Lung (tissue), 12 donors: Measurements from ENCODE around the gene RASL10B. TPM values are rescaled to one million over a fixed set of nuclear protein-coding genes. Genes with fewer than 3 reads are reported as not detected.

ENCODE experiments used
- ATAC-seq: fragments of 200-7000 bp; cut with Tn5 transposase; one replicate; pipeline ENCODE4 v1.9.1; 2020; ENCODE audit warnings: moderate number of reproducible peaks; ENCODE audit not compliant: insufficient read depth, low FRiP score
- DNase-seq, 3 donors: peaks; one replicate each; pipeline ENCODE4 v3.0.0-alpha.2; 2013 to 2017
- H3K27ac ChIP-seq, 2 donors: one replicate each; pipeline ENCODE4 v1.5.1; 2013; ENCODE audit warnings: mild to moderate bottlenecking in 2 of 2, moderate library complexity in 2 of 2, control low read depth in 1 of 2, inconsistent platforms in 1 of 2, low read depth in 1 of 2, low read length in 1 of 2
- H3K27me3 ChIP-seq, 3 donors: one replicate each; pipeline ENCODE4 v1.5.1; 2013; ENCODE audit warnings: low read length in 2 of 3; ENCODE audit not compliant: control insufficient read depth in 3 of 3, insufficient read depth in 3 of 3
- H3K36me3 ChIP-seq, 4 donors: one replicate each; pipeline ENCODE4 v1.5.1; 2013; ENCODE audit warnings: low read length in 4 of 4, mild to moderate bottlenecking in 1 of 4, moderate library complexity in 1 of 4; ENCODE audit not compliant: control insufficient read depth in 4 of 4, insufficient read depth in 4 of 4
- H3K4me1 ChIP-seq, 5 donors: one replicate each; pipeline ENCODE4 v1.5.1; 2013; ENCODE audit warnings: low read length in 5 of 5, mild to moderate bottlenecking in 2 of 5, moderate library complexity in 1 of 5; ENCODE audit not compliant: control insufficient read depth in 5 of 5, insufficient read depth in 5 of 5
- H3K4me3 ChIP-seq: one replicate; pipeline ENCODE4 v1.5.1; 2013; ENCODE audit warnings: mild to moderate bottlenecking, control low read depth, moderate library complexity
- H3K9ac ChIP-seq, 2 donors: one replicate each; pipeline ENCODE4 v1.5.1; 2013; ENCODE audit warnings: low read length in 2 of 2, control low read depth in 1 of 2; ENCODE audit not compliant: insufficient read depth in 1 of 2
- H3K9me3 ChIP-seq, 4 donors: one replicate each; pipeline ENCODE4 v1.5.1; 2013; ENCODE audit warnings: low read length in 3 of 4, mild to moderate bottlenecking in 1 of 4, moderate library complexity in 1 of 4; ENCODE audit not compliant: control insufficient read depth in 4 of 4, insufficient read depth in 3 of 4
- CTCF ChIP-seq: IDR thresholded peaks from 2 replicates; pipeline ENCODE4 v1.5.1; 2012; ENCODE audit warnings: mild to moderate bottlenecking; ENCODE audit errors: control extremely low read depth, extremely low read depth
- WGBS, 2 donors: extraction: QIAGEN DNeasy Blood & Tissue Kit; methylation state at CpG; one replicate each; pipeline ENCODE4 v1.1.7; 2013; 5-methylcytosine and 5-hydroxymethylcytosine counted together
- polyA plus RNA-seq, 2 donors: library from polyadenylated mRNA; stranded (reverse); fragments of 200-250 nt; gene quantifications; one replicate each; pipeline ENCODE4 v1.2.1, GENCODE V29; 2013
- total RNA-seq, 2 donors: library from RNA; depleted of rRNA in 1 of 2; stranded (reverse); fragments of >200 nt in 1 of 2; gene quantifications; one replicate each; pipeline ENCODE4 v1.2.1, GENCODE V29; 2014 to 2021
- donor health status: control.
- donor health status: control.
- donor health status: Bipolar disorder and iron deficiency.
- donor health status: healthy.
- donor health status: DM: yes; HTN: yes; CAD: no.

RASL10B gene
- total and polyA plus RNA-seq, 4 donors, result 0.57 to 1.00 (median 0.80) TPM; not detected in 1

- H3K9ac ChIP-seq, result no peak overlapping the region
- 78 to 83% methylated on average over 9 of the region's 9 CpGs for WGBS, 2 donors
- ATAC-seq, result no peak
- H3K4me3 ChIP-seq, result no peak overlapping the region
- no peak for TF ChIP-seq CTCF
- no peak for DNase-seq
- H3K27me3 ChIP-seq, result peaks cover 0 to 50% (median 42%) of the 10 kb centered on the region in 3 donors
- H3K4me1 ChIP-seq, result peaks cover 0 to 11% (median 7%) of the 10 kb centered on the region in 5 donors
- no peaks in the 10 kb centered on the region for H3K9me3 ChIP-seq
- H3K27ac ChIP-seq, result no peak overlapping the region
- no peaks in the 10 kb centered on the region for H3K36me3 ChIP-seq
Observed at GRCh38 chr17:35791681-35792350, 60.4 kb downstream of the RASL10B start.

Other genes with a start within 250 kb of the RASL10B start
- gene SLFN12L, start 194.0 kb upstream of the RASL10B start, total RNA-seq, result 10 to 100 TPM in 1 of 2 donors, 1 to 10 TPM in 1; 2.1 to 13.2 TPM
- under 1 TPM; 0.59 to 0.88 TPM for gene SLFN12L, start 194.0 kb upstream of the RASL10B start, polyA plus RNA-seq
- 1 to 10 TPM in 1 of 2 donors, not detected in 1; 2.3 TPM for gene SLFN14, start 170.8 kb upstream of the RASL10B start, total RNA-seq
- gene SLFN14, start 170.8 kb upstream of the RASL10B start, polyA plus RNA-seq, result under 1 TPM in 1 of 2 donors, not detected in 1; 0.34 TPM
- gene PEX12, start 153.1 kb upstream of the RASL10B start, total RNA-seq, result 1 to 10 TPM; 5.1 to 5.3 TPM
- gene PEX12, start 153.1 kb upstream of the RASL10B start, polyA plus RNA-seq, result 1 to 10 TPM; 2.6 to 3.7 TPM
- gene AP2B1, start 144.3 kb upstream of the RASL10B start, total RNA-seq, result 100 to 1,000 TPM; 110 to 156 TPM
- gene AP2B1, start 144.3 kb upstream of the RASL10B start, polyA plus RNA-seq, result 10 to 100 TPM; 52.9 to 55.3 TPM
- 10 to 100 TPM in 1 of 2 donors, 1 to 10 TPM in 1; 4.6 to 11.5 TPM for gene GAS2L2, start 21.6 kb downstream of the RASL10B start, total RNA-seq
- gene GAS2L2, start 21.6 kb downstream of the RASL10B start, polyA plus RNA-seq, result 1 to 10 TPM; 1.6 to 3.3 TPM
- gene C17orf50, start 29.2 kb downstream of the RASL10B start, total RNA-seq, result under 1 TPM in 1 of 2 donors, not detected in 1; 0.40 TPM
- gene C17orf50, start 29.2 kb downstream of the RASL10B start, polyA plus RNA-seq, result under 1 TPM; 0.18 to 0.26 TPM
- 10 to 100 TPM; 30.5 to 54.5 TPM for gene MMP28, start 64.0 kb downstream of the RASL10B start, total RNA-seq
- 10 to 100 TPM; 34.2 to 72.6 TPM for gene MMP28, start 64.0 kb downstream of the RASL10B start, polyA plus RNA-seq
- 100 to 1,000 TPM; 134 to 138 TPM for gene TAF15, start 77.8 kb downstream of the RASL10B start, total RNA-seq
- 10 to 100 TPM; 88.5 to 94.1 TPM for gene TAF15, start 77.8 kb downstream of the RASL10B start, polyA plus RNA-seq
- under 1 TPM in 1 of 2 donors, not detected in 1; 0.17 TPM for gene HEATR9, start 137.3 kb downstream of the RASL10B start, total RNA-seq
- under 1 TPM in 1 of 2 donors, not detected in 1; 0.05 TPM for gene HEATR9, start 137.3 kb downstream of the RASL10B start, polyA plus RNA-seq
- 1 to 10 TPM; 3.2 to 6.8 TPM for gene CCL5, start 148.7 kb downstream of the RASL10B start, total RNA-seq
- gene CCL5, start 148.7 kb downstream of the RASL10B start, polyA plus RNA-seq, result 10 to 100 TPM; 14.5 to 15.3 TPM
- not detected for gene RDM1, start 199.1 kb downstream of the RASL10B start, total RNA-seq
- gene RDM1, start 199.1 kb downstream of the RASL10B start, polyA plus RNA-seq, result under 1 TPM; 0.10 to 0.26 TPM
- not detected for gene LYZL6, start 212.1 kb downstream of the RASL10B start, total RNA-seq
- not detected for gene LYZL6, start 212.1 kb downstream of the RASL10B start, polyA plus RNA-seq
- under 1 TPM in 1 of 2 donors, not detected in 1; 0.18 TPM for gene CCL16, start 249.9 kb downstream of the RASL10B start, total RNA-seq
- gene CCL16, start 249.9 kb downstream of the RASL10B start, polyA plus RNA-seq, result under 1 TPM; 0.14 to 0.20 TPM